Measurements from ENCODE around the gene VAPB. TPM values are rescaled to one million over a fixed set of nuclear protein-coding genes. Genes with fewer than 3 reads are reported as not detected.

VAPB gene
- total RNA-seq, 5 donors from 2014 or later (not counting 1 experiment from before 2014, with no cell fraction given): 26.4 to 35.0 (median 30.8) TPM

DNA sequence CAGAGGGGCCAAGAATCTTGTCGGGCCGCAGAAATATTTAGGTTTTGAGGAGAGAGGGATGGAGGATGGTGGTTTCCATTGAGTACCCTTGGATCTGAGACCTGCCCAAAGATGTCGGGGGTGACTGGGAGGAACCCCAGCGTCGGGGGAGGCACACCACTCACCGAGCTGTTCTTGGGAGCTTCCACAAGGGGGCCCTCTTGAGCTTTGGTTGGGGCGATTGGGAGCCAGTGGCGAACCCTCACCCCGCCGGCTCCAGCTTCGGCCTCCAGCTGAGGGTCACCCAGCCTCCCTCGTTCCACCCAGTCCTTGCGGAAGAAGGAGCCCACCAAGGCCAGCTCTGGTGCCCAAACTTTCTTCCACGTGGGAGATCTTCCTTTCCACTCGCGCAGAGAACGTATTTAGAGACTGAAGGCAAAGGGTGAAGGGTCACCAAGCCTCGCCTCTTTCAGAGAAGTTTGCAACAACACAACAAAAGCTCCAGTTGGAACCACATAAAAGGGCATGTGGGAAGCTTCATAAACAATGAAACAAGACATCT lies 92.5 kb downstream of the VAPB start:
- Histone ChIP-seq H3K27me3 (replicated peaks in 1 of 2; ENCODE audit: control insufficient read depth in 2 of 2, extremely low read depth in 1 of 2, insufficient read depth in 2 of 2, low read length in 1 of 2) (peaks cover 0 to 25% of the 10 kb centered on the region in 2 experiments), H3K9me3 (peaks cover 5% of the 10 kb centered on the region), H3K4me1 (ENCODE audit: control insufficient read depth in 1 of 2, extremely low read depth in 1 of 2, insufficient read depth in 2 of 2, low read length in 2 of 2) (no peaks in the 10 kb centered on the region), H3K27ac (ENCODE audit: low read length) (no peak overlapping the region), H3K4me3 (ENCODE audit: control insufficient read depth in 1 of 2, extremely low read depth in 1 of 2, low read length in 1 of 2) (no peak overlapping the region), H3K36me3 (ENCODE audit: control insufficient read depth in 2 of 2, extremely low read depth in 1 of 2, insufficient read depth in 1 of 2, low read length in 1 of 2) (no peaks in the 10 kb centered on the region)
- H3K27ac Mint-ChIP-seq: peak overlapping the region in 1 of 2 donors; percentile 75
- peaks cover 9% of the 10 kb centered on the region for H3K36me3 Mint-ChIP-seq
- no peak overlapping the region for H3K4me3 Mint-ChIP-seq
- ChIA-PET POLR2A (interaction anchor here in 1 of 2 donors (0.7 kb wide), 1 partner anchor 178 kb away, joined by 3 read pairs; no protein-coding TSS in a partner anchor), CTCF (interaction anchor here (0.6 to 1.0 kb wide), 2 partner anchors 21 to 358 kb away, joined by 3 to 4 read pairs; no protein-coding TSS in a partner anchor)
- peak in 2 of 4 experiments; percentile 53 to 76 for ATAC-seq (replicated peaks in 1 of 4)
- DNase-seq: peak in 26 of 35 experiments; percentile 6 to 71 (median 32)
- peaks cover 9 to 17% of the 10 kb centered on the region in 2 donors for H3K27me3 Mint-ChIP-seq
- WGBS (ENCODE audit: insufficient coverage): 10% methylated on average over 14 of the region's 18 CpGs
- H3K4me1 Mint-ChIP-seq: peaks cover 4 to 8% (median 7%) of the 10 kb centered on the region in 3 donors
- H3K9me3 Mint-ChIP-seq: peaks cover 12 to 15% (median 14%) of the 10 kb centered on the region in 3 donors

DNA sequence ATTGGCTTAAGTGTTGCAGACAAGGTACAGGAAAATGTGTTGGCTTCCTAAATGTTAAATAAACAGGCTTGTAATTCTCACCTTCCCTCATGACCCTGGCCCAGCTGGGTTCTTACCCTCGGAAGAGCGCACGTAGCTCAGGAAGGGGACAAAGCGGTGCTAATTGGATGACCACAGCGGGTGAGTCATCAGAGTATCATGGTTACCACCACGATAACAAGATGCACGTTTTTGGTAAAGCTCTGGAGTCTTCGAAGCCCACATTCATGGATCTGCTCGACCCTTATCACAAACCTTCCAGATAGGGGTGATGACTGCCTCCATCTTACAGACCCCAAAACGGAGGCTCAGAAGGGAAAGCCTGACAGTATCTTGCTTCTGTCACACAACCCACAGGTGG lies 93.4 kb downstream of the VAPB start:
- peaks cover 0 to 25% of the 10 kb centered on the region in 2 experiments for H3K27me3 ChIP-seq (replicated peaks in 1 of 2; ENCODE audit: control insufficient read depth in 2 of 2, extremely low read depth in 1 of 2, insufficient read depth in 2 of 2, low read length in 1 of 2)

DNA sequence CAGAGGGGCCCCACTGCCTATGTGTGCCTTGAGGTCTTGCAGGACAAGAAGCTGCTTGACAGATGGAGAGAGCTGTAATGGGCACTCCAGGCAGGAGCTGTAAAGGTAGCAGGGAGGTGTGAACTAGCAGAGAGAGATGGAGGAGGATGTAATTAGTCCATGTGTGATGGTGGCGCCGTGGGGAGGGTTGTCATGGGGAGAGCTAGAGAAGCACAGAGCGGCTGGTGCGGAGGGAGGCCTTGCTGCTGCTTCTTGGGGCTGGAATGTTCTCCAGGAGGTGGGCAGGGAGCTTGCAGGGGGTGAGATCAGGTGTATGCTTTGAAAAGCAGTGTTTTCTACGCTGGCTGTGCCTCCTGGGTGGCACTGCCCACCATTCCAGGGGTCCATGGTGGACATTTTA lies 94.0 kb downstream of the VAPB start:
- POLR2A ChIA-PET: no interaction called here
- 72% methylated on average over 5 of the region's 5 CpGs for WGBS (ENCODE audit: insufficient coverage)

More for the DNA sequence above, 93.4 kb downstream of the VAPB start:
- ChIA-PET POLR2A (no interaction called here), CTCF (no interaction called here)
- peaks cover 9 to 17% of the 10 kb centered on the region in 2 donors for H3K27me3 Mint-ChIP-seq
- Histone ChIP-seq H3K27ac (ENCODE audit: low read length) (no peak overlapping the region), H3K36me3 (ENCODE audit: control insufficient read depth in 2 of 2, extremely low read depth in 1 of 2, insufficient read depth in 1 of 2, low read length in 1 of 2) (no peaks in the 10 kb centered on the region), H3K9me3 (peaks cover 6% of the 10 kb centered on the region), H3K4me3 (ENCODE audit: control insufficient read depth in 1 of 2, extremely low read depth in 1 of 2, low read length in 1 of 2) (no peak overlapping the region), H3K4me1 (ENCODE audit: control insufficient read depth in 1 of 2, extremely low read depth in 1 of 2, insufficient read depth in 2 of 2, low read length in 2 of 2) (no peaks in the 10 kb centered on the region)
- WGBS (ENCODE audit: insufficient coverage): 84% methylated on average over 10 of the region's 10 CpGs
- ATAC-seq (replicated peaks in 1 of 4): no peak
- H3K9me3 Mint-ChIP-seq: peaks cover 12 to 17% (median 14%) of the 10 kb centered on the region in 3 donors
- peaks cover 4 to 8% (median 7%) of the 10 kb centered on the region in 3 donors for H3K4me1 Mint-ChIP-seq
- peaks cover 10% of the 10 kb centered on the region for H3K36me3 Mint-ChIP-seq
- H3K27ac Mint-ChIP-seq: no peak overlapping the region
- no peak for DNase-seq
- no peak overlapping the region for H3K4me3 Mint-ChIP-seq

DNA sequence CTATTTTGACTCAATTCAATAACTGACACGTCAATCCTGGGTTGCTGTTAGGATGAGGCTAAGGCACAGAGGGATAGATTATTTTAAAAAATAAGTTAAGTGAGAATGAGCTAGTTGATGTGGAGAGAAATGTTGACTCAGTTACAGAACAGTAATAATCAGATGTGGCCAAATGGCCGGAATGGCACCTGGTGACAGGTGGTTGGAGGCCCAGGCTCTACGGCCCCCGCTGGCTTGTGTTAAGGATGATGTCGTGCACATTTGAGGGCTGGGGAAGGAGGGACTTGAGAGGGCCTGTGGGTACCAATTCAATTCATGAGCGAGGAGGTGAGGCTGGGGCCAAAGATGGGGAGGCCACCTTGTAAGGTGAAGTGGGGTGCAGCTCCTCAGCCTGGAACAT lies 94.4 kb downstream of the VAPB start:
- ATAC-seq (replicated peaks in 1 of 4): no peak
- WGBS (ENCODE audit: insufficient coverage): 93% methylated on average over 5 of the region's 6 CpGs
- ChIA-PET POLR2A (no interaction called here), CTCF (interaction anchor here in 1 of 2 donors (0.6 kb wide), 1 partner anchor 499 kb away, joined by 3 read pairs; no protein-coding TSS in a partner anchor)
- H3K27ac Mint-ChIP-seq: peak overlapping the region in 1 of 2 donors; percentile 50
- Histone ChIP-seq H3K9me3 (peaks cover 6% of the 10 kb centered on the region), H3K27me3 (replicated peaks in 1 of 2; ENCODE audit: control insufficient read depth in 2 of 2, extremely low read depth in 1 of 2, insufficient read depth in 2 of 2, low read length in 1 of 2) (peaks cover 0 to 25% of the 10 kb centered on the region in 2 experiments), H3K27ac (ENCODE audit: low read length) (no peak overlapping the region), H3K4me1 (ENCODE audit: control insufficient read depth in 1 of 2, extremely low read depth in 1 of 2, insufficient read depth in 2 of 2, low read length in 2 of 2) (no peaks in the 10 kb centered on the region), H3K36me3 (ENCODE audit: control insufficient read depth in 2 of 2, extremely low read depth in 1 of 2, insufficient read depth in 1 of 2, low read length in 1 of 2) (no peaks in the 10 kb centered on the region), H3K4me3 (ENCODE audit: control insufficient read depth in 1 of 2, extremely low read depth in 1 of 2, low read length in 1 of 2) (no peak overlapping the region)
- H3K9me3 Mint-ChIP-seq: peaks cover 14 to 16% (median 15%) of the 10 kb centered on the region in 3 donors
- DNase-seq: no peak
- peaks cover 10% of the 10 kb centered on the region for H3K36me3 Mint-ChIP-seq
- H3K27me3 Mint-ChIP-seq: peaks cover 9 to 17% of the 10 kb centered on the region in 2 donors
- H3K4me1 Mint-ChIP-seq: peaks cover 4 to 8% (median 7%) of the 10 kb centered on the region in 3 donors
- H3K4me3 Mint-ChIP-seq: no peak overlapping the region

More for the DNA sequence above, 94.0 kb downstream of the VAPB start:
- Histone ChIP-seq H3K36me3 (ENCODE audit: control insufficient read depth in 2 of 2, extremely low read depth in 1 of 2, insufficient read depth in 1 of 2, low read length in 1 of 2) (no peaks in the 10 kb centered on the region), H3K9me3 (peaks cover 6% of the 10 kb centered on the region), H3K27me3 (replicated peaks in 1 of 2; ENCODE audit: control insufficient read depth in 2 of 2, extremely low read depth in 1 of 2, insufficient read depth in 2 of 2, low read length in 1 of 2) (peaks cover 0 to 25% of the 10 kb centered on the region in 2 experiments), H3K27ac (ENCODE audit: low read length) (no peak overlapping the region), H3K4me1 (ENCODE audit: control insufficient read depth in 1 of 2, extremely low read depth in 1 of 2, insufficient read depth in 2 of 2, low read length in 2 of 2) (no peaks in the 10 kb centered on the region), H3K4me3 (ENCODE audit: control insufficient read depth in 1 of 2, extremely low read depth in 1 of 2, low read length in 1 of 2) (no peak overlapping the region)
- no peak overlapping the region for H3K4me3 Mint-ChIP-seq
- peaks cover 9 to 17% of the 10 kb centered on the region in 2 donors for H3K27me3 Mint-ChIP-seq
- ATAC-seq (replicated peaks in 1 of 4) (no peak), DNase-seq (no peak)
- H3K9me3 Mint-ChIP-seq: peaks cover 14 to 17% (median 15%) of the 10 kb centered on the region in 3 donors
- peaks cover 4 to 8% (median 7%) of the 10 kb centered on the region in 3 donors for H3K4me1 Mint-ChIP-seq
- peaks cover 10% of the 10 kb centered on the region for H3K36me3 Mint-ChIP-seq
- no peak overlapping the region for H3K27ac Mint-ChIP-seq
- CTCF ChIA-PET: interaction anchor here in 1 of 2 donors (0.6 kb wide), 1 partner anchor 500 kb away, joined by 3 read pairs; no protein-coding TSS in a partner anchor

DNA sequence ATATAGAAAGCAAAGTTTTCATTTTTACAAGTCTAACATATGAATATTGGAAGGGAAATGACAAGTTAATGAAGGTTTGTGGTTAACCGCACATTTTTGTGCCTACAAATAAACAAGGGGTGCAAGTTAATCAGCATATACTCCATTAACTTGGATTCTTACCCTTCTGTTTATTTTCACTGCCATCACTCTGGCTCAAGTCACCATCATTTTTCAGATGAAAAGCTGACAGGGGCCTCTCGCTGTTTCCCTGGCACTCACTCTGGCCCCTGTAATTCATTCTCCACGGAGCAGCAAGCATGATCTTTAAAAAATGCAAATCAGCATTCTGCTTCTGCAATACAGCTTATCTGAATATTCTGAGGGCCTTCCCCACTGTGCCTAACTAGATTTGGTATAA lies 96.4 kb downstream of the VAPB start:
- Mint-ChIP-seq H3K27ac (no peak overlapping the region), H3K4me3 (no peak overlapping the region), H3K9me3 (peaks cover 14 to 22% (median 14%) of the 10 kb centered on the region in 3 donors), H3K27me3 (peaks cover 13 to 17% of the 10 kb centered on the region in 2 donors), H3K4me1 (peaks cover 4 to 8% (median 7%) of the 10 kb centered on the region in 3 donors), H3K36me3 (peaks cover 10% of the 10 kb centered on the region)
- ChIA-PET CTCF (no interaction called here), POLR2A (no interaction called here)
- 100% methylated on average over 2 of the region's 3 CpGs for WGBS (ENCODE audit: insufficient coverage)
- Histone ChIP-seq H3K27me3 (replicated peaks in 1 of 2; ENCODE audit: control insufficient read depth in 2 of 2, extremely low read depth in 1 of 2, insufficient read depth in 2 of 2, low read length in 1 of 2) (peaks cover 0 to 25% of the 10 kb centered on the region in 2 experiments), H3K4me3 (ENCODE audit: control insufficient read depth in 1 of 2, extremely low read depth in 1 of 2, low read length in 1 of 2) (no peak overlapping the region), H3K36me3 (ENCODE audit: control insufficient read depth in 2 of 2, extremely low read depth in 1 of 2, insufficient read depth in 1 of 2, low read length in 1 of 2) (no peaks in the 10 kb centered on the region), H3K9me3 (peaks cover 6% of the 10 kb centered on the region), H3K27ac (ENCODE audit: low read length) (no peak overlapping the region), H3K4me1 (ENCODE audit: control insufficient read depth in 1 of 2, extremely low read depth in 1 of 2, insufficient read depth in 2 of 2, low read length in 2 of 2) (no peaks in the 10 kb centered on the region)
- ATAC-seq (replicated peaks in 1 of 4) (no peak), DNase-seq (no peak)

DNA sequence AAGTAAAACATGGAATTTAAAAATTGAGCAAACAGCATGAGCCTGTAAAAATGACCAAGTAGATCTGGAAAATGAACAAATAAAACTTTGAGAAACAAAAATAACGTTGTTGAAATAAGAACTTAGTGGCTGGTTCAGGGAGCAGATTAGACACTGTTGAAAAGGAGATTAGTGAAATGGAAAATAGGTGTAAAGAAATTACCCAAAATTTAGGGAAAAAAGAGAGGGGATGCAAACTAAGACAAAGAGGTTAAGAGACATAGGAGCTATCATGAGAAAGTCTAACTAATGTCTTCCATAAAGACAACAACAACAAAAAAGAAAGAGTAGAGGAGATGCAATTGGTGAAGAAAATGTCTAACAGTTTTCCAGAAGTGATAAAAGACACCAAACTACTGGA lies 97.2 kb downstream of the VAPB start:
- Histone ChIP-seq H3K36me3 (ENCODE audit: control insufficient read depth in 2 of 2, extremely low read depth in 1 of 2, insufficient read depth in 1 of 2, low read length in 1 of 2) (no peaks in the 10 kb centered on the region), H3K9me3 (peaks cover 6% of the 10 kb centered on the region), H3K27me3 (replicated peaks in 1 of 2; ENCODE audit: control insufficient read depth in 2 of 2, extremely low read depth in 1 of 2, insufficient read depth in 2 of 2, low read length in 1 of 2) (peaks cover 0 to 24% of the 10 kb centered on the region in 2 experiments), H3K4me3 (ENCODE audit: control insufficient read depth in 1 of 2, extremely low read depth in 1 of 2, low read length in 1 of 2) (no peak overlapping the region), H3K27ac (ENCODE audit: low read length) (no peak overlapping the region), H3K4me1 (ENCODE audit: control insufficient read depth in 1 of 2, extremely low read depth in 1 of 2, insufficient read depth in 2 of 2, low read length in 2 of 2) (no peaks in the 10 kb centered on the region)
- peaks cover 4 to 8% (median 7%) of the 10 kb centered on the region in 3 donors for H3K4me1 Mint-ChIP-seq
- H3K36me3 Mint-ChIP-seq: peaks cover 10% of the 10 kb centered on the region
- WGBS (ENCODE audit: insufficient coverage): no CpG with 5 or more reads among the region's 1 CpG
- H3K27me3 Mint-ChIP-seq: peaks cover 13 to 16% of the 10 kb centered on the region in 2 donors
- DNase-seq (no peak), ATAC-seq (replicated peaks in 1 of 4) (no peak)
- H3K27ac Mint-ChIP-seq: no peak overlapping the region
- ChIA-PET POLR2A (no interaction called here), CTCF (no interaction called here)
- peaks cover 14 to 22% (median 14%) of the 10 kb centered on the region in 3 donors for H3K9me3 Mint-ChIP-seq
- no peak overlapping the region for H3K4me3 Mint-ChIP-seq
